ENCODE results near the gene GDF10. TPM values are rescaled to one million over a fixed set of nuclear protein-coding genes. Genes with fewer than 3 reads are reported as not detected.

Gene GDF10
- total and polyA plus RNA-seq, 2 donors (not counting 3 experiments of a cell fraction or from before 2014, with no cell fraction given), result not detected

- DNase-seq (ENCODE audit: low read depth, low spot score) (no peak), FAIRE-seq (no peak)
- H3K27ac ChIP-seq (ENCODE audit: insufficient read depth, low read depth, low read length), result no peak overlapping the region
These were observed 33.5 kb downstream of the GDF10 start for GRCh38 chr10:47333532-47333931.

More at GRCh38 chr10:47333532-47333931, 33.5 kb downstream of the GDF10 start:
- H3K9me3 ChIP-seq (replicated peaks; ENCODE audit: control insufficient read depth, insufficient read depth, low read length), result no peaks in the 10 kb centered on the region
- H3K4me3 ChIP-seq (replicated peaks in 1 of 3; ENCODE audit: insufficient read depth in 1 of 3, low read depth in 1 of 3, low read length in 3 of 3), result no peak overlapping the region
- H2AFZ ChIP-seq (ENCODE audit: low read depth, low read length), result no peak overlapping the region
- no peak overlapping the region for H3K9ac ChIP-seq (replicated peaks; ENCODE audit: extremely low read depth, insufficient read depth, low read length)
- H3K36me3 ChIP-seq (ENCODE audit: control insufficient read depth in 2 of 2, extremely low read depth in 1 of 2, insufficient read depth in 2 of 2, low read length in 2 of 2), result no peaks in the 10 kb centered on the region
- peaks cover 0 to 8% of the 10 kb centered on the region in 2 experiments for H3K27me3 ChIP-seq (ENCODE audit: control insufficient read depth in 2 of 2, insufficient read depth in 2 of 2, low read length in 2 of 2)
- no peaks in the 10 kb centered on the region for H3K9me1 ChIP-seq (replicated peaks; ENCODE audit: control insufficient read depth, extremely low read depth, insufficient read depth, low read length)
- intact Hi-C loops (cut with micrococcal nuclease), result no loop called here
- no peaks in the 10 kb centered on the region for H3K4me1 ChIP-seq (ENCODE audit: control insufficient read depth, extremely low read depth, insufficient read depth, low read length)
- ChIA-PET POLR2A (no interaction called here), CTCF (interaction anchor here (1.2 to 1.3 kb wide), 2 partner anchors 10 to 22 kb away, joined by 3 to 5 read pairs; no protein-coding TSS in a partner anchor)
- no peak overlapping the region for H3K4me2 ChIP-seq (ENCODE audit: insufficient read depth, low read length)
- H4K20me1 ChIP-seq (replicated peaks; ENCODE audit: control insufficient read depth, extremely low read depth, insufficient read depth, low read length), result no peaks in the 10 kb centered on the region
- BruUV-seq (replicated peaks), result no TSS peak
- dilution Hi-C loops (cut with MboI; ENCODE audit: extremely low pct_ligation_motif_present, low sequenced_read_pairs), result no loop called here
- no peaks in the 10 kb centered on the region for H3K79me2 ChIP-seq (ENCODE audit: control insufficient read depth, insufficient read depth, low read length)
- TF ChIP-seq GATA2 (IDR thresholded peaks at IDR 0.05; ENCODE audit: insufficient read depth, insufficient read length, low read depth, low read length) (no peak), JUN (IDR thresholded peaks at IDR 0.05; ENCODE audit: borderline replicate concordance, insufficient read depth, insufficient read length, low read depth) (no peak), MAX (IDR thresholded peaks at IDR 0.05; ENCODE audit: insufficient read depth, insufficient read length) (no peak), MYC (IDR thresholded peaks at IDR 0.05; ENCODE audit: low read depth, low read length) (no peak), POLR2AphosphoS5 (IDR thresholded peaks at IDR 0.05; ENCODE audit: insufficient read depth, low read depth, low read length) (no peak), POLR2A (IDR thresholded peaks at IDR 0.05; ENCODE audit: low read depth, low read length) (no peak)
- TF ChIP-seq, protein P1, sequence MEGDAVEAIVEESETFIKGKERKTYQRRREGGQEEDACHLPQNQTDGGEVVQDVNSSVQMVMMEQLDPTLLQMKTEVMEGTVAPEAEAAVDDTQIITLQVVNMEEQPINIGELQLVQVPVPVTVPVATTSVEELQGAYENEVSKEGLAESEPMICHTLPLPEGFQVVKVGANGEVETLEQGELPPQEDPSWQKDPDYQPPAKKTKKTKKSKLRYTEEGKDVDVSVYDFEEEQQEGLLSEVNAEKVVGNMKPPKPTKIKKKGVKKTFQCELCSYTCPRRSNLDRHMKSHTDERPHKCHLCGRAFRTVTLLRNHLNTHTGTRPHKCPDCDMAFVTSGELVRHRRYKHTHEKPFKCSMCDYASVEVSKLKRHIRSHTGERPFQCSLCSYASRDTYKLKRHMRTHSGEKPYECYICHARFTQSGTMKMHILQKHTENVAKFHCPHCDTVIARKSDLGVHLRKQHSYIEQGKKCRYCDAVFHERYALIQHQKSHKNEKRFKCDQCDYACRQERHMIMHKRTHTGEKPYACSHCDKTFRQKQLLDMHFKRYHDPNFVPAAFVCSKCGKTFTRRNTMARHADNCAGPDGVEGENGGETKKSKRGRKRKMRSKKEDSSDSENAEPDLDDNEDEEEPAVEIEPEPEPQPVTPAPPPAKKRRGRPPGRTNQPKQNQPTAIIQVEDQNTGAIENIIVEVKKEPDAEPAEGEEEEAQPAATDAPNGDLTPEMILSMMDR (IDR thresholded peaks at IDR 0.05; ENCODE audit: extremely low read depth in 1 of 2, insufficient read depth in 1 of 2, low read depth in 1 of 2, low read length in 2 of 2), result no peak
